Non-pigmented ciliary epithelial cell (primary cell): ENCODE data around the gene GRIN3B.

ENCODE experiments used
- DNase-seq: peaks from one replicate; pipeline ENCODE4 v3.0.0-alpha.2; 2010; ENCODE audit warnings: low read depth

Gene GRIN3B

DNA sequence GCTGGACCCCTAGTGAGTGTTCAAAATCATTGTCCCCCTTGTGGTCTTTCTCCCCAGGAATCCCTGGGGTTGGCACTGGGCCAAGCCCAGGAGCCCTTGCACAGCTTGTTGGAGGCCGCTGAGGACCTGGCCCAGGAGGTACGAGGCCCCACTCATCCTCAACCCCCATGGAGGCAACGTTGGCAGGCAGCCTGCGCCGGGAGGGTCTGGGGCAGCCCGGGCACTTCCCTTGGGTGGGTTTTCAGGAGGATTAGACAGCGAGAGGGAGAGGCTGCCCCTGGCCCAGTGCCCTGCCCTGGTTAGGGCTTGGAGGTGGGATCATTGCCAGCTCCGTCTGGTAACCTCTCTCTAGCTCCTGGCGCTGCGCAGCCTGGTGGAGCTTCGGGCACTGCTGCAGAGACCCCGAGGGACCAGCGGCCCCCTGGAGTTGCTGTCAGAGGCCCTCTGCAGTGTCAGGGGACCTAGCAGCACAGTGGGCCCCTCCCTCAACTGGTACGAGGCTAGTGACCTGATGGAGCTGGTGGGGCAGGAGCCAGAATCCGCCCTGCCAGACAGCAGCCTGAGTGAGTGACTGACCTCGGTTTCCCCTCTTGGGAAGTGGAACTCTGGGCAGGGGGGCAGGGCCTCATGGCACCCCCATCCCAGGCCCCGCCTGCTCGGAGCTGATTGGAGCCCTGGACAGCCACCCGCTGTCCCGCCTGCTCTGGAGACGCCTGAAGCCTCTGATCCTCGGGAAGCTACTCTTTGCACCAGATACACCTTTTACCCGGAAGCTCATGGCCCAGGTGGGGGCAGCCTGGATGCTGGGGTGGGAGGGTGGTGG is 42.7 kb downstream of the GRIN3B start:
- no peak for DNase-seq

DNA sequence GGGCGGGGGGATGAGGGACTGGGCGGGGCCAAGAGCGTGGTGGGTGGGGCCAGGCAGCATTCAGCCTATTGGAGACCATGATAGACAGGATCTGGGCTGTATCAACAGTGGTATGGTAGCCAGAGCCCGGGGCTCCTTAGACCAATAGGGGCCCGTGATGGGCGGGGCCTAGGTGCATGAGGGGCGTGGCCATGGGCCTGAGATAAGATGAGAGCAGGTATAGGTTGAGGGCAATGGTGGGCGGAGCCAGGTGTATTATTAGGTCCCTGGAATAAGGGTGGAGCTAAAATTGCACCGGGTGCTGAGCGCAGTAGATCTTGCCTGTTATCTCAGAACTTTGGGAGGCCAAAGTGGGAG is 45.0 kb downstream of the GRIN3B start:
- no peak for DNase-seq

DNA sequence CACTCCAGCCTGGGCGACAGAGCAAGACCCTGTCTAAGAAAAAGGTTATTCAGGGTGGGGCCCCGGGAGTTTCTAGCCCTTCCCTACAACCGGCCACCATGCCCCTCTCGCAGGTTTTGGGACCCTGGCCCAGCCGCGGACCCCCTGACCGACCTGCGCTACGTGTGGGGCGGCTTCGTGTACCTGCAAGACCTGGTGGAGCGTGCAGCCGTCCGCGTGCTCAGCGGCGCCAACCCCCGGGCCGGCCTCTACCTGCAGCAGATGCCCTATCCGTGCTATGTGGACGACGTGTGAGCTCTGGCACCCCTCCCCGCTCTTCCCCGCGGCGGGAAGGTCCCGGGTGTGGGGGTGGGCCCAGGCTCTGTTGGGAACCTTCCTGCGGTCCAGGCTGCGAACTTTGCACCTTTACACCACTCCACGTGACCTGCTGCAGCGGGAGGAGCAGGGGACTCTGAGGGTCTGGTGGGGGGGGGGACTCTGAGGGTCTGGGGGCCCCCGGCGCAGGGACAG is 46.0 kb downstream of the GRIN3B start:
- DNase-seq: no peak

DNA sequence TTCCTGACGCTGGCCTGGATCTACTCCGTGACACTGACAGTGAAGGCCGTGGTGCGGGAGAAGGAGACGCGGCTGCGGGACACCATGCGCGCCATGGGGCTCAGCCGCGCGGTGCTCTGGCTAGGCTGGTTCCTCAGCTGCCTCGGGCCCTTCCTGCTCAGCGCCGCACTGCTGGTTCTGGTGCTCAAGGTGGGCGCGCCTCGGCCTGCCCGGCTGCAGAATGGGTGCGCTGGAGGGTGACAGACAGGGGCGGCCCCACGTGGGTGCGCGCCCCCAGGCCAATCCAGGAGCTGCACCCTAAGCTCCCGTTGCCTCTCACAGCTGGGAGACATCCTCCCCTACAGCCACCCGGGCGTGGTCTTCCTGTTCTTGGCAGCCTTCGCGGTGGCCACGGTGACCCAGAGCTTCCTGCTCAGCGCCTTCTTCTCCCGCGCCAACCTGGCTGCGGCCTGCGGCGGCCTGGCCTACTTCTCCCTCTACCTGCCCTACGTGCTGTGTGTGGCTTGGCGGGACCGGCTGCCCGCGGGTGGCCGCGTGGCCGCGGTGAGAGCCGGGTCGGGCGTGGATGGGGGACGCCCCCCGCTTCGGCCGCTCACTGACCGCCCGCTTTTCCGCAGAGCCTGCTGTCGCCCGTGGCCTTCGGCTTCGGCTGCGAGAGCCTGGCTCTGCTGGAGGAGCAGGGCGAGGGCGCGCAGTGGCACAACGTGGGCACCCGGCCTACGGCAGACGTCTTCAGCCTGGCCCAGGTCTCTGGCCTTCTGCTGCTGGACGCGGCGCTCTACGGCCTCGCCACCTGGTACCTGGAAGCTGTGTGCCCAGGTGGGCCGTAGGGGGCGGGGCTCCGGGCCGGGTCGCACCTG is 46.8 kb downstream of the GRIN3B start:
- no peak for DNase-seq

DNA sequence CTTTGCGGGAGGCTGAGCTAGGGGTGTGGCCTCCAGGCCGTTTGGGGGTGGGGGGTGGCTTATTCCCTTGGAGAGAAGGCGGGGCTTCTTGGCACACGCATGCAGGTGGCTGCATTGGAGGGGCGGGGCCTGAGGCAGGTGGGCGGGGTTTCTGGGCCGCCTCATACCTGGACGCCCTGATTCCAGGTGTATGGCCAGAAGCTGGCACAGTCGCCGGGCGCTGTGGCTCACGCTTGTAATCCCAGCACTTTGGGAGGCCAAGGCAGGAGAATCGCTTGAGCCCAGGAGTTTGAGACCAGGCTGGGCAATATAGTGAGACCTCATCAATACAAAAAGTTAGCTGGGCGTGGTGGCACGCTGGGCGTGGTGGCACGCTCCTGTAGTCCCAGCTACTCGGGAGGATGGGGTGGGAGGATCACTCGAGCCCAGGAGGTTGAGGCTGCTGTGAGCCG is 47.5 kb downstream of the GRIN3B start:
- no peak for DNase-seq

DNA sequence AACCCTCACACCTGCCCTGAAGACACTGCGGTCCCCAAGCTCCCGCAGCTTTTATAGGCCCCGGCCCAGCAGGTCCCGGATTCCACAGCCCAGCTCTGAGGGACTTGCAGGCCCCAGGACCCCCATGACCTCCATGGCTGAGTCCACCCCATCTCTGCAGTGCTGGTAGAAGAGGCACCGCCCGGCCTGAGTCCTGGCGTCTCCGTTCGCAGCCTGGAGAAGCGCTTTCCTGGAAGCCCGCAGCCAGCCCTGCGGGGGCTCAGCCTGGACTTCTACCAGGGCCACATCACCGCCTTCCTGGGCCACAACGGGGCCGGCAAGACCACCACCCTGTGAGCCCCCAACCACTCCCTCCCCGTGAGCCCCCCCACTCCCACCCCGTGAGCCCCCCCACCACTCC is 48.9 kb downstream of the GRIN3B start:
- no peak for DNase-seq

DNA sequence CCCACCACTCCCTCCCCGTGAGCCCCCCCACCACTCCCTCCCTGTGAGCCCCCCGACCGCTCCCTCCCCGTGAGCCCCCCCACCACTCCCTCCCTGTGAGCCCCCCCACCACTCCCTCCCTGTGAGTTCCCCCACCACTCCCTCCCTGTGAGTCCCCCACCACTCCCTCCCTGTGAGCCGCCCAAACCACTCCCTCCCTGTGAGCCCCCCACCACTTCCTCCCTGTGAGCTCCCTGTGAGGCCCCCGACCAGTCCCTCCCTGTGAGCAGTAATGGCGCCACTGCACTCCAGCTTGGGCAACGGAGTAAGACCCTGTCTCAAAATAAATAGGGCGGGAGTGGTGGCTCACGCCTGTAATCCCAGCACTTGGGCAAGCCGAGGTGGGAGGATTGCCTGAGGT is 49.6 kb downstream of the GRIN3B start:
- DNase-seq: no peak

DNA sequence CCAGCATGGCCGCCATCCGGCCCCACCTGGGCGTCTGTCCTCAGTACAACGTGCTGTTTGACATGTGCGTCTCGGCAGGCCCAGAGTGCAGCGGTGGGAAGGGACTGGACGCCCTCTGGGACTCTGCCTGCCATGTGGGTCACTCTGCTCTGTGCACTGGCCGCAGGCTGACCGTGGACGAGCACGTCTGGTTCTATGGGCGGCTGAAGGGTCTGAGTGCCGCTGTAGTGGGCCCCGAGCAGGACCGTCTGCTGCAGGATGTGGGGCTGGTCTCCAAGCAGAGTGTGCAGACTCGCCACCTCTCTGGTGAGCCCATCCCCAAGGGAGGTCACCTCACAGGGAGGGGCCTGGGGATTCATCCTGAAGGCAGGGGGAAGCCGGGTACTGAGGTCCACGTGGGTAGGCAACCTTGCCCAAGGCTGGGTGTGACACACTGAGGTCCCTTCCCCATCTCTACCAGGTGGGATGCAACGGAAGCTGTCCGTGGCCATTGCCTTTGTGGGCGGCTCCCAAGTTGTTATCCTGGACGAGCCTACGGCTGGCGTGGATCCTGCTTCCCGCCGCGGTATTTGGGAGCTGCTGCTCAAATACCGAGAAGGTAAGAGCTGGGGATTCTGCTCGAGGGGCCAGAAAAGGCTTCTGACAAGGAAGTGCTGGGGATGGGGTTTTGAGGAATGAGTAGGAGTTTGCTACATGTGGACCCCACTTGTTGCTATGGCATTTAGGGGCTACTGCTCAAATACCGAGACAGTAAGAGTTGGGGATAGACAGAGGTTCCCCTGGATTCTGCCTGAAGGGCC is 51.0 kb downstream of the GRIN3B start:
- no peak for DNase-seq

DNA sequence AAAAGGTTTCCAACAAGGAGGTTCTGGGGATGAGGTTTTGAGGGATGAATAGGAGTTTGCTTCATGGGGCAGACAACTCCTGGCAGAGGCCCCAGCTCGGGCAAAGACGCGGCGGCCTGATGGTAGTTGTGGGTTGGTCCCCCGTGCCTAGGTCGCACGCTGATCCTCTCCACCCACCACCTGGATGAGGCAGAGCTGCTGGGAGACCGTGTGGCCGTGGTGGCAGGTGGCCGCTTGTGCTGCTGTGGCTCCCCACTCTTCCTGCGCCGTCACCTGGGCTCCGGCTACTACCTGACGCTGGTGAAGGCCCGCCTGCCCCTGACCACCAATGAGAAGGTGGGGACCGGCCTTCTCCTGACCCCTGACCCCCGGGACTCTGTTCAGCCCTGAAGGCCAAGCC is 51.6 kb downstream of the GRIN3B start:
- DNase-seq: no peak

DNA sequence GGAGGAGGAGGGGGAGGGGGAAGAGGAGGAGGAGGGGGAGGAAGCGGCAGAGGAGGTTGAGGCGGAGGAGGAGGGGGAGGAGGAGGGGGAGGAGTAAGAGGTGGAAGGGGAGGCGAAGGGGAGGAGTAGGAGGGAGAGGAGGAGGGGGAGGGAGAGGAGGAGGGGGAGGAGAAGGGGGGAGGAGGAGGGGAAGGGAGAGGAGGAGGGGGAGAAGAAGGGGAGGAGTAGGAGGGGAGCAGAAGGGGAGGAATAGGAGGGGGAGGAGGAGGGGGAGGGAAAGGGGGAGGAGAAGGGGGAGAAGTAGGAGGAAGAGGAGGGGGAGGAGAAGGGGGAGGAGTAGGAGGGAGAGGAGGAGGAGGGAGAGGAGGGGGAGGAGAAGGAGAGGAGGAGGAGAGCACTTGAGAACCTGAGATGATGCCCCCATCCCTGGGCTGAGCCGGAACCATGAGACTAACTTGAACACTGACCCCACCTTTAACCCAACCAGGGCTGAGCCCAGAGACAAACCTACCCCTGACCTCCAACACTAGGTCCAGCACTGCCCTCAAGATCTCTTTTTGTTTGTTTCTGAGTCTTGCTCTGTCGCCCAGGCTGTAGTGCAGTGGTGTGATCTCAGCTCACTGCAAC is 52.2 kb downstream of the GRIN3B start:
- DNase-seq: no peak

DNA sequence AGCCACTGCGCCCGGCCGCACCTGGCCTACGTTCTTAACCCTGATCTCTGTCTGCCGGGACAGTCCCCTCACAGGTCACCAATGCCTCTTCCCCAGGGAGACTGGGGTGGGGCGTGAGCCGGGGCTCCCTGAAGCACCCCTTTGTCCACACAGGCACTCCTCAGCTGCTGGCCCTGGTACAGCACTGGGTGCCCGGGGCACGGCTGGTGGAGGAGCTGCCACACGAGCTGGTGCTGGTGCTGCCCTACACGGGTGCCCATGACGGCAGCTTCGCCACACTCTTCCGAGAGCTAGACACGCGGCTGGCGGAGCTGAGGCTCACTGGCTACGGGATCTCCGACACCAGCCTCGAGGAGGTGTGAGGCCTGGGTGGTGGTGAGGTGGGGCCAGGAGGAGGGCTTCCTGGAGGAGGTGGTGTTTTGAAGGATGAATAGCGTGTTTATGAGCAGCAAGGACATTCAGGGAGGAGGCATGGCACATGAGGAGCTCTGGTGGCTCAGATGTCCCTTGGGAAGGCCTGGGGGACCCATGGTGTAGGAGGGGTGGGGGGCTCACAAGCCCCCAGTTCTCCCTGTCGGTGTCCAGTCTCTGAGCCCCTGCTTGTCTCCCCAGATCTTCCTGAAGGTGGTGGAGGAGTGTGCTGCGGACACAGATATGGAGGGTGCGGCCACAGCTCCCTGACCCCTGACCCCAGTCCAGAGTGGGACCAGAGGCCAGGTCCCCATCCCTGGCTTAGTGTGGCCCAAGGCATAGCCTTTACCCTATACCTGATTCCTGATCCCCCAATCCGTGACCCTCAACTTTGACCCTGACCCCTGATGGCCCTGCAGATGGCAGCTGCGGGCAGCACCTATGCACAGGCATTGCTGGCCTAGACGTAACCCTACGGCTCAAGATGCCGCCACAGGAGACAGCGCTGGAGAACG is 53.2 kb downstream of the GRIN3B start:
- DNase-seq: no peak

DNA sequence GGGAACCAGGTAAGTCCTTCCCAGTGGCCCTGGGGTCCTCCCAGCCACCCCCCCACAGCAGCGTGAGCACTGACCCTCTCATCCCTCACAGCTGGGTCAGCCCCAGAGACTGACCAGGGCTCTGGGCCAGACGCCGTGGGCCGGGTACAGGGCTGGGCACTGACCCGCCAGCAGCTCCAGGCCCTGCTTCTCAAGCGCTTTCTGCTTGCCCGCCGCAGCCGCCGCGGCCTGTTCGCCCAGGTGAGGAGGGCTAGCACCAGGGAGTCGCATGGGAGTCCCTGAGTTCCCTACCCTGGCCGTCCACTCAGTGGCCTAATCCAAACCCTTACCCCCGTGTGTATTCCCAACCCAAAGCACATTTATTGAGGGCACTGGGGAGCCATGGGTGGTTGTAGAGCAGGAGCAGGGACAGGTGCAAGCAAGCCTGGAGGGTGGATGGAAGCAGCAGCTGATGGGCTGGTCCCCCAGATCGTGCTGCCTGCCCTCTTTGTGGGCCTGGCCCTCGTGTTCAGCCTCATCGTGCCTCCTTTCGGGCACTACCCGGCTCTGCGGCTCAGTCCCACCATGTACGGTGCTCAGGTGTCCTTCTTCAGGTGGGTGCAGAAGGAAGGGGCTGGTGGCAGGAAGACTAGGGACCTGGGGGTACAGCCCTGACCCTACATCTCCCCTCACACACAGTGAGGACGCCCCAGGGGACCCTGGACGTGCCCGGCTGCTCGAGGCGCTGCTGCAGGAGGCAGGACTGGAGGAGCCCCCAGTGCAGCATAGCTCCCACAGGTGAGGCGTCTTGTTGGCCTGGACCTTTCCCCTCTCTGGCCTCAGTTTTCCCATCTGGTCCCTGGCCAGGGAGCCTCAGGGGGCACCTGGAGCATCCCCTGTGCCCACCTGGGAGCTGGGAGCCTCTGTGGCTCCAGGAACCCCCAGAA is 54.1 kb downstream of the GRIN3B start:
- no peak for DNase-seq

DNA sequence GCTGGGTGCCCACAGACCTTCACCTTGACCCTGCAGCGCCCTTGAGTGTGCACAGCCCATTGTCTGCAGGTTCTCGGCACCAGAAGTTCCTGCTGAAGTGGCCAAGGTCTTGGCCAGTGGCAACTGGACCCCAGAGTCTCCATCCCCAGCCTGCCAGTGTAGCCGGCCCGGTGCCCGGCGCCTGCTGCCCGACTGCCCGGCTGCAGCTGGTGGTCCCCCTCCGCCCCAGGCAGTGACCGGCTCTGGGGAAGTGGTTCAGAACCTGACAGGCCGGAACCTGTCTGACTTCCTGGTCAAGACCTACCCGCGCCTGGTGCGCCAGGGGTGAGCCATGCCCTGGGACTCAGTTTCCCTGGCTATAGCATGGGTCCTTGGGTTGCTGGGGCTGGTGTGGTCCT is 54.8 kb downstream of the GRIN3B start:
- no peak for DNase-seq

DNA sequence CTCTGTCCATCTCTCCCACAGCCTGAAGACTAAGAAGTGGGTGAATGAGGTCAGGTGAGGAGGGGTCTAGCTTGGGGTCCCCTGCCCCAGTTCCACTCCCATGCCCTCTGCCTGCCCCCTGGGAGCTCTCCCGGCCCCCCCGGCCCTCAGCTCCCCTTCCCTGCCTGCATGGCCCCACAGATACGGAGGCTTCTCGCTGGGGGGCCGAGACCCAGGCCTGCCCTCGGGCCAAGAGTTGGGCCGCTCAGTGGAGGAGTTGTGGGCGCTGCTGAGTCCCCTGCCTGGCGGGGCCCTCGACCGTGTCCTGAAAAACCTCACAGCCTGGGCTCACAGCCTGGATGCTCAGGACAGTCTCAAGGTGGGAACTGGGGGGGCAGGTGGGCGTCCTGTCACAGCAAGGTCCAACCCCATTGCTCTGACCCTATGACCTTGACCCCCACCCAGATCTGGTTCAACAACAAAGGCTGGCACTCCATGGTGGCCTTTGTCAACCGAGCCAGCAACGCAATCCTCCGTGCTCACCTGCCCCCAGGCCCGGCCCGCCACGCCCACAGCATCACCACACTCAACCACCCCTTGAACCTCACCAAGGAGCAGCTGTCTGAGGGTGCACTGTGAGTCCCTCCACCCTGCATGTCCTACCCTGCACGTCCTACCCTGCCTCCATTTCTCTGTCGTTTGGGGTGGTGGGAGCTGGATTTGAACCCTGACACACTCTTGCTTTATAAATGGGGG is 55.8 kb downstream of the GRIN3B start:
- no peak for DNase-seq

DNA sequence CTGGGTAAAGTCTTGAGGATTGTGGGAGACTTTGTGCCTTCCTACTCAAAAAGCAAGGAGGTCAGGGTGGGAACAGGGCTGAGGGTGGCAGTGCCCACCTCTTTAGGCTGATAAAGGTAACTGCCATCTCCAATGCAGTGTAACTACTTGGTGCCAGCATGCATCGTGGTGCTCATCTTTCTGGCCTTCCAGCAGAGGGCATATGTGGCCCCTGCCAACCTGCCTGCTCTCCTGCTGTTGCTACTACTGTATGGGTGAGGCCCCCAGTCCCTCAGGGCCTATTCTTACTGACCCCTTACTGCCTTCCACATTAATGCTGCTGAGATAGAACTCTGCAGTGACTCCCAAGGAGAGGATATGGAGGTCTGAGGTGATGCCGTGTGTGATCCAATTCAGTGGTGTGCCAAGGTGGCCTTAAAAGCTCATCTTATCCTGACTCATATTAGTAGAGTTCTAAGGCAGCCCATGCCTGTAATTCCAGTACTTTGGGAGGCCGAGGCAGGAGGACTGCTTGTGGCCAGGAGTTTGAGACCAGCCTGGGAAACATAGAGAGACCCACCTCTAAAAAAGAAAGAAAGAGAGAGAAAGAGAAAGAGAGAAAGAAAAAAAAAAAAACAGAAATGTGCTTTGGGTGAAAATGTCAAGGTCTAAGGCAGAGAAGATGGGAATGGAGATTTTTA is 57.1 kb downstream of the GRIN3B start:
- DNase-seq: no peak

DNA sequence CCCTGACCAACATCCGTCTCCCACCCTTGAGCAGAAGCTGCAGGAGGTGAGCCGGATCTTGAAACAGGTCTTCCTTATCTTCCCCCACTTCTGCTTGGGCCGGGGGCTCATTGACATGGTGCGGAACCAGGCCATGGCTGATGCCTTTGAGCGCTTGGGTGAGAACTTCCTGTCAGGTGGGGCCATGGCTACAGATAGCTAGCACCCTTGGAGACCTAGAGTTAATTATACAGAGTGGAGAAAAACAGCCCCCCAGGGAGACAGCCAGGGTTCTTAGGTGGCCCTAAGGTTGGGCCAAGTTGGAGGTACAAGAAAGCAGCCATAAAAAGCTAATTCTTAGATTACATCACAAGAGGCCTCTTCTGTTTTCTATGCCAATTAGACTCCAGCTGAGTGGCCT is 57.9 kb downstream of the GRIN3B start:
- DNase-seq: no peak
